Motor neuron (in vitro differentiated cells): ENCODE measurements around the gene CNDP1. TPM values are rescaled to one million over a fixed set of nuclear protein-coding genes. Genes with fewer than 3 reads are reported as not detected.

ENCODE experiments used
- ATAC-seq, 8 experiments: fragments of 200-7000 bp; cut with Tn5 transposase; replicated peaks in 6 of 8; 2 replicates each; pipeline ENCODE4 v1.8.0; 2021; ENCODE audit warnings: mild to moderate bottlenecking in 8 of 8, moderate library complexity in 8 of 8
- H3K27ac ChIP-seq, 2 donors: fragments of 250-450 bp; sonication (Bioruptor Pico); 2 replicates each; pipeline ENCODE4 v1.9.0; 2021; ENCODE audit warnings: antibody characterized with exemption in 2 of 2, mild to moderate bottlenecking in 2 of 2, moderate library complexity in 1 of 2
- H3K4me1 ChIP-seq, 2 donors: fragments of 250-450 bp; sonication (Bioruptor Pico); replicated peaks in 1 of 2; 2 replicates each; pipeline ENCODE4 v1.6.1; 2021; ENCODE audit warnings: antibody characterized with exemption in 2 of 2, mild to moderate bottlenecking in 2 of 2, moderate library complexity in 1 of 2
- H3K4me3 ChIP-seq, 5 donors: fragments of 250-450 bp; sonication (Bioruptor Pico); 2 replicates each; pipeline ENCODE4 v1.9.0; 2021; ENCODE audit warnings: antibody characterized with exemption in 5 of 5, mild to moderate bottlenecking in 5 of 5, moderate library complexity in 4 of 5
- WGBS, 10 experiments: fragments of 450-650 bp; shearing (Covaris generic); methylation state at CpG; one replicate each; pipeline ENCODE4 v1.0.0; 2022; 5-methylcytosine and 5-hydroxymethylcytosine counted together
- in situ Hi-C, 9 experiments: fragments of 400-800 bp; cut with MboI; loops; one replicate each; pipeline ENCODE4 v1.15.0; 2021; ENCODE audit warnings: low sequenced_read_pairs in 9 of 9, low pct_unique_long_range_greater_than_20kb in 2 of 9; ENCODE audit not compliant: unreplicated experiment in 9 of 9
- total RNA-seq, 8 experiments: library from RNA; unstranded; fragments of 300-600 nt; gene quantifications; 2 replicates each; pipeline versions ENCODE4 v1.2.3 to v1.2.4, GENCODE V29; 2022

CNDP1 gene
- total RNA-seq, 8 experiments from 2014 or later = 0.08 to 0.57 (median 0.20) TPM; not detected in 1

DNA sequence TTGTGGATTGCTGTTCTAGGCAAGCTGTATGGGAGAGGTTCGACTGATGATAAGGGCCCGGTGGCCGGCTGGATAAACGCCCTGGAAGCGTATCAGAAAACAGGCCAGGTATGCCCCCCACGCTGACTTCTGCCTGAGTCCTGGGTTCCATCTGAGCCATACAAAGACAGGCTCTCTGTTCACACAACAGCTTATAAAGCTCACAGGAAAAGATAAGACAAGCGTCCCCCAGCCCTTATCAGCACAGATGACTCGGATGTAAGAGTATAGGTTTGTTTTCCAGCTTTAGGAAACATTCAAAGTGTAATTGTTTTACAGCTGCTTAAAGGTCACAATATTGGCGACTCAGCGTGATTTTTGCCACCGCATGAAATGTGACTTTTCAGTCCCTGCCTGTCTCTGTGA is 25.5 kb upstream of the CNDP1 start:
- no peaks in the 10 kb centered on the region for H3K4me1 ChIP-seq
- H3K27ac ChIP-seq = no peak overlapping the region
- in situ Hi-C loops = no loop called here
- 86 to 100% (median 97%) methylated on average over 1 to 10 of the region's 11 CpGs; no CpG with 5 or more reads in 1 of the 10 experiments for WGBS, 10 experiments
- no peak overlapping the region for H3K4me3 ChIP-seq
- ATAC-seq = no peak

DNA sequence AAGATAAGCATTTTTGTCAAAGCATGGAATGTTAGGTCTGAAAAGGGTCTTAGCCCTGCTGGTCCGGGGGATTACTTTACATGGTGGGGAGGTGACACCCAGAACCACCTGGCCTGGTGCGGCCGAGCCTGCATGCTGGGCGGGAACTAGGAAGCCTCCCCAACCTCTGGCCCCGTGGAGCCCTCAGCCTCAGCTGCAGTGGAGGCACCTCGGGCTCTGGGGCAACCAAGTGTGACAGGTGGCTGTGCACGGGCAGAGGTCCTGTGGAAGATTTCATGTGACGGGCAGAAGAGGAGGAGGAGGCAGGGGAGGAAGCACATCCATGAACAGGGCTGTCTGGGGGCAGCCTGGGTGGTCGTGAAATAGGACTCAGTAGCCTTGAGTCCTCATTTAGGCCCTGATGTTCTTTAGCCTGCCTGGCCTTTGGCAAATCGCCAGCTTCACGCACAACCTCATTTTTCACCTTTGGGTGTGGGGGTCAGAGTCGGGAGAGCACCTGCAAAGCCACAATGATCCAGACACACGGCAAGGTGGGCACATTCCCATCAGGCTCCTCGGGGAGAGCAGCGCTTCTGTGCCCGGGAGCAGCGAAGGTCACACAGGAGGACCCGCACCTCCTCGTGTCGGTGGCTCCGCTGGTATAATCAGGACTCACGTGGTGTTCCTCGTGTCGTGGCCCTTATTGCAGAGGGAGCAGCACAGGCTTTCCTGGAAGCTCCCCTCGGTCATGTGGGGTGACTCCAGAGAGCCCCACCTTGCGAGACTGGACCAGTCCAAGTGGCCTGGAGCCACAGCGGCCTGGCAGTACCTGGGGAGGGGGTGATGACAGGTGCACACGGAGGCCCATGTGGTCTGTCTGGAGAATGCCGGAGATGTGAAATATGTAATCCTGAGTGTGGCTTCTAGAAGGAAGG is 24.2 kb upstream of the CNDP1 start:
- no peak overlapping the region for H3K27ac ChIP-seq
- 76 to 100% (median 95%) methylated on average over 1 to 16 of the region's 29 CpGs for WGBS, 10 experiments
- no peaks in the 10 kb centered on the region for H3K4me1 ChIP-seq
- in situ Hi-C loops = no loop called here
- no peak for ATAC-seq
- no peak overlapping the region for H3K4me3 ChIP-seq

DNA sequence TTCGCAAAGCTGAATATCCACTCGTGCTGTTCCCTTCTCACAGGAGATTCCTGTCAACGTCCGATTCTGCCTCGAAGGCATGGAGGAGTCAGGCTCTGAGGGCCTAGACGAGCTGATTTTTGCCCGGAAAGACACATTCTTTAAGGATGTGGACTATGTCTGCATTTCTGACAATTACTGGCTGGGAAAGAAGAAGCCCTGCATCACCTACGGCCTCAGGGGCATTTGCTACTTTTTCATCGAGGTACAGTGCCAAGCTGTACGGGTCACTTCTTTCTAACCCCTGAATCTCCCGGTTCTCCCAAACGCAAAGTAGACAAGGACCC is 23.6 kb upstream of the CNDP1 start:
- no peak for ATAC-seq
- H3K4me1 ChIP-seq = no peaks in the 10 kb centered on the region
- H3K4me3 ChIP-seq = no peak overlapping the region
- no peak overlapping the region for H3K27ac ChIP-seq
- in situ Hi-C loops = no loop called here
- 72 to 100% (median 97%) methylated on average over 1 to 10 of the region's 12 CpGs; no CpG with 5 or more reads in 3 of the 10 experiments for WGBS, 10 experiments

DNA sequence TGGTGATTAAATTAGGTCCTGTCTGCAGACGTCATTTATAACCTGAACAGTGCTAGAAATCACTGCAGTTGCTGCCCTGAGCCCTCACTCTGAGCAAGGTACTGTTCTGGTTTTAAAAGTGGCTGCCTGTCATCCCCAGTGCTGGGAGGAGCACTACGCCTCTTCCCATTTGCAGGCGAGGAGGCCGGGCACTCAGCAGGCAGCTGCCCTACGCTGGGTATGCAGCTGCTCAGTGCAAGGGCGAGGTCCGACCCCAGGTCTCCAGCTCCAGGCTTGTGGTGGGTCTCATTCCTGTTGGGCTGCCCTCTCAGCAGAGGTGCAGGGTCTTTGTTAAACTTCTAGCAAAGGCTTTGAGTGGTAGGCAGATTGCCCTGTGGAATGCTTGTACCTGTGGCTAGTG is 22.5 kb upstream of the CNDP1 start:
- Histone ChIP-seq H3K27ac (no peak overlapping the region), H3K4me3 (no peak overlapping the region), H3K4me1 (no peaks in the 10 kb centered on the region)
- 80 to 100% (median 91%) methylated on average over 1 to 4 of the region's 7 CpGs; no CpG with 5 or more reads in 5 of the 10 experiments for WGBS, 10 experiments
- in situ Hi-C loops = no loop called here
- ATAC-seq = no peak

DNA sequence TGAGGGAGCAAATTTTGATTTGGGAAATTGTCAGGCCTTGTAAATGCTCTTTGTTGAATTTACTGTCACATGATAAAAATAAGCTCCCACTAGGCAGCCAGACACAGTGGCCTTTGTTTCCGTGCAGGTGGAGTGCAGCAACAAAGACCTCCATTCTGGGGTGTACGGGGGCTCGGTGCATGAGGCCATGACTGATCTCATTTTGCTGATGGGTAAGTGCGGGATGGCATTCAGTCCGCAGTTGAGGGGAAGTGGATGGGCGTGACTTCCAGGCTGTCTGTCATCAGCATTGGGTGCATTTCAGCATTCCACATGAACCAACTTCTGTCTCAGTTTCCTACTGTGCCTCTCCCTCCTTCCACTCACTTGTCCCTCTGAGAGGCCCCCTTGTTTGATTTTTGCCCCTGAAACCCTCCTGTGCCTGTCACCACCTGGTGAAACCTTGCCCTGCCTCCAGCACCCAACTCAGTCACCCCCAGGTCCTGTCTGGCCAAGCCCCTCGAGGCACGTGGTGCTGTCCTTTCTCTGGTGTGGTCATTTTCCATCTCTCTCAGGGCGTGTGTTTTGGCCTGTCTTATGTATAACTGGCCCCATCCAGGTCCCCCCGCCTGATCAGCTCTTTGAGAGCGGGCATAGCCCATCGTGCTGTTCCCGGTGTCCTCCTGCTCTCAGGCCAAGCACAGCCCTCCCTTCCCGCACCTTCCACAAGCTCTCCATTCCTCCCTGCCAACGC is 21.8 kb upstream of the CNDP1 start:
- WGBS, 10 experiments = 80 to 100% (median 95%) methylated on average over 1 to 9 of the region's 15 CpGs; no CpG with 5 or more reads in 2 of the 10 experiments
- Histone ChIP-seq H3K27ac (no peak overlapping the region), H3K4me3 (no peak overlapping the region), H3K4me1 (no peaks in the 10 kb centered on the region)
- in situ Hi-C loops = no loop called here
- ATAC-seq = no peak

DNA sequence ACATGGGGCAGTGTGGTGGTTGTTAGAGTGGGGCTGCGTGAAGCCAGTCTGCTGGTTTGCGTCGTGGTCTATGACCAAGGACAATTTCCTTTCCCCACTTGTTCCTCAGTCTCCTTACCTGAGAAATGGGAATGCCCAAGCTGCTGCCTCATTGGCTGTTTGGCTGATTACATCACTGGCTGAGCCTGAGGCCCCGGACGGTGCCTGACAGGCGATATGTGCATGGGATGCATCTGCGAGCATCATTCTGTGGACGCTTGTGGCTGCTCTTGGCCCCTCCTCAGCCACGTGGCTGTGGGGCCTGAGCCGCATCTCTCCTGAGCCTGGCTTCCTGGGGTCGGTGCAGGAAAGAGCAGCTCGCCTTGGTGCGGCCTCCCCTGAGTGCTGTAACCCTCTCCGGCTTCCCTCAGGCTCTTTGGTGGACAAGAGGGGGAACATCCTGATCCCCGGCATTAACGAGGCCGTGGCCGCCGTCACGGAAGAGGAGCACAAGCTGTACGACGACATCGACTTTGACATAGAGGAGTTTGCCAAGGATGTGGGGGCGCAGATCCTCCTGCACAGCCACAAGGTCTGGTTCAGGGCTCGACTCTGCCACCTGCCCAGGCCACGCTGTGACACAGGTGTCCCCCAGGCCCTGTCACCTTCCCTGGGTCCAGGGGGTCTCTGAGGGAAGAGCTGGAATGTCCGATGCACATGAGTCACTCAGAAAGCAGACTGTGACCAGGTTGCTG is 21.0 kb upstream of the CNDP1 start:
- no peak overlapping the region for H3K27ac ChIP-seq
- 77 to 100% (median 90%) methylated on average over 1 to 10 of the region's 27 CpGs; no CpG with 5 or more reads in 2 of the 10 experiments for WGBS, 10 experiments
- no peak for ATAC-seq
- in situ Hi-C loops = no loop called here
- no peaks in the 10 kb centered on the region for H3K4me1 ChIP-seq
- H3K4me3 ChIP-seq = no peak overlapping the region

DNA sequence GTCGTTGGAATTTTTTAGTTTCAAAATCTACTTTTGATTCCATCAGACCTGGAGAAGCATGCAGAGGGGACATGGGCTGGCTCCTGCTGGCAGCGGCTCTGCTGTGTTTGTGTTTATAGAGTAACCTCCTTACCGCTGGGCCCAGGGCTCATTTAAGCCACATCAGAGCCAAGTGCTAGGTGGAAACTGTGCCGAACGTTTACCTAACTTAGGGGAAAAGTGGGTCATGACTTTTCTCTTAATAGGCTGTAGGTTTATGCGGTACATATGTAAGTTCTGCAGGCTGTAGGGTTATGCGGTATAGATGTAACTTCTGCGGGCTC is 20.5 kb upstream of the CNDP1 start:
- H3K4me3 ChIP-seq = no peak overlapping the region
- in situ Hi-C loops = no loop called here
- ATAC-seq = no peak
- WGBS, 10 experiments = 80 to 100% (median 91%) methylated on average over 1 to 6 of the region's 8 CpGs; no CpG with 5 or more reads in 3 of the 10 experiments
- H3K27ac ChIP-seq = no peak overlapping the region
- H3K4me1 ChIP-seq = no peaks in the 10 kb centered on the region

DNA sequence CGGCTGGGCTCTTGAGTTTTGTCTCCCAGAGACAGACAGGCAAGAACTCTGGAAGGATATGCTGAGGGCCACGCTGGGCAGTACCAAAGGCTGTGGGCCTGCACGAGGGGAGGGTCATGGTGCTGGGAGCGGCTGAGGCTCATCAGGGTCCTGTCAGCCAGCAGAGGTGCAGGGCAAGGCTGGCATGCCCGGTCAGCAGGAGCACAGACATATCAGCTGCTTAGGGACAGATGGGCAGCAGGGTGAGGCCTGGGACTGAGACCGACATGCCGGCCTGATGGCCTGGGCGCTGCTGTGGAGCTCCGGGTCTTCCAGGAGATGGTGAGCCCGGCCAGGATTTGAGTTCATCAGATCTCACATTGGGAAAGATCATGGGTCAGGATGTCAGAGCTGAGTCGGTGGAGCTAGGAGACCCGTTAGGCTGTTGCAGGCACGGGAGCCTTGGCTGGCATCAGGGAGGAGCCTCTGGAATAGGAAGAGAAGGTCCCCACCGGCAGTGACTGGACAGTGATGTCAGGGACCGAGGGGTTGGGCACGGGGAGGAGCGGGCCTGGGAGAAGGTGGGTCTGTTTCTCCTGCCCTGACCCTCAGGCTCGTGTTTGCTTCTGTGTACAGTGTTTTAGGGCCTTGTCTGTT is 19.3 kb upstream of the CNDP1 start:
- Histone ChIP-seq H3K27ac (no peak overlapping the region), H3K4me1 (no peaks in the 10 kb centered on the region), H3K4me3 (no peak overlapping the region)
- no peak for ATAC-seq
- WGBS, 10 experiments = 21 to 100% (median 93%) methylated on average over 1 to 9 of the region's 18 CpGs; no CpG with 5 or more reads in 2 of the 10 experiments
- in situ Hi-C loops = no loop called here

DNA sequence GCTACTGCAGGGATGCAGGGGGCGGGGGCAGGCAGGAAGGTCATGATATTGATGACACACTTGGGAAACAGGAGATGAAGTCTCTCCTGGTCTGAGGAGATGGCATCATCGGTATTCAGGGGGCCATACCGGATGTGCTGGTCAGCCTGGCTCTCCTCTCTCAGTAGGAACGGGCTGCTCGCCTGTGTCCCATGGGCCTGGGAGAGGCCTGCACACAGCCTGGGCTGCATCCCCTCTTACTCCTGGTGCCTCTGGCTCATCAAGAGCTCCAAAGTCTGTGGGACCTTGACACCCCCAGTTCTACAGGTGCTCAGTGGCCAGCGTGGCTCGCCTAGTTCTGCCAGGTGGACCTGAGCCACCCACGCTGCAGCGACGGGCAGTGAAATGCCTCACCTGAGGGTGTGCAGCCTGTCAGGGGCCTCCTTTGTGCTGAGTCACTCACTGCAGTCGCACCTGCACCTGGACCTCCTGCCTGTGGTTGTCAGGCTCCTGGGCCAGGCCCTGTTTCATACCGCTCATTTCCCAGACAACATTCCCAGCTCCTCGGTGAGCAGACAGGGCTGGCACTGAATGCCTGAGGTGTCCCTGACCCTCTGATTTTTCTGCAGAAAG is 18.6 kb upstream of the CNDP1 start:
- no peak overlapping the region for H3K27ac ChIP-seq
- in situ Hi-C loops = no loop called here
- no peaks in the 10 kb centered on the region for H3K4me1 ChIP-seq
- WGBS, 10 experiments = 80 to 100% (median 93%) methylated on average over 2 to 7 of the region's 13 CpGs; no CpG with 5 or more reads in 5 of the 10 experiments
- ATAC-seq = no peak
- H3K4me3 ChIP-seq = no peak overlapping the region

DNA sequence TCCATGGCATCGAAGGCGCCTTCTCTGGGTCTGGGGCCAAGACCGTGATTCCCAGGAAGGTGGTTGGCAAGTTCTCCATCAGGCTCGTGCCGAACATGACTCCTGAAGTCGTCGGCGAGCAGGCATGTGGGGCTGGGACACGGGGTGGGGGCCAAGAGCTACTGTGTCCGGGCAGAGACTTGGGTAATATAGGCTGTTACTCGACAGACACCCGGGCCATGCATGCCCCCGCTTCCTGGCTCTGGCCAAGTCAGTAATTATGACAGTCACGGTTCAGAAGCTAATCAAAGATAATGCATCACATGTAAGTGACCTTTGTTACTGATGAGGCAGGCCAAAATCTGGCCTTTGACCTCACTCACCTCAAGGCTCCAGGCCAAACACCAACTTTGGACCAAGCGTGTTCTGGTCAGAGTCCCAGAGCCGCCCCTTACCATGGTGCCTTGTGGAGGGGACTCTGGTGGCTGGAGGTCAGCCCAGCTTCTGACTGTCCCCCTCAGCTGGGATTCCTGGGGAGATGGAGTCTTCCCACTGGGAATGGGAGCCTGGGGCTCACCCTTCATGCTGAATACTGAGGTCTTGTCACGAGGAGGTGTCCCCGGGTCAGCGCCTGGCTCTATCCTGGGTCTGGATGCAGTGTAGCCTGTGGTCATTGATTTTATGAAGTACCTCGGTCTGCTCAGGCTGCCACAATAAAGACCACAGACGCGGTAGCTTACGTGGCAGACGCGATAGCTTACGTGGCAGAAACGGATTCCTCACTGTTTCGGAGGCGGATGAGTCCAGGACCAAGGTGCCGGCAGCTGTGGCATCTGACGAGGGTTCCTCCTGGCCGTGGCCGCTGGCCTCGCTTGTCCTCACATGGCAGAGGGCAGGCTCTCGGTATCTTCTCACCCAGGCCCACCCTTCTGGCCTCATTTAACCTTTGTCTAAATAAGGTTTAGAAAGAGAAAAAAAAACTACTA is 17.7 kb upstream of the CNDP1 start:
- no peak overlapping the region for H3K27ac ChIP-seq
- in situ Hi-C loops = no loop called here
- WGBS, 10 experiments = 93 to 100% (median 98%) methylated on average over 1 to 19 of the region's 35 CpGs; no CpG with 5 or more reads in 3 of the 10 experiments
- no peaks in the 10 kb centered on the region for H3K4me1 ChIP-seq
- ATAC-seq = no peak
- H3K4me3 ChIP-seq = no peak overlapping the region

DNA sequence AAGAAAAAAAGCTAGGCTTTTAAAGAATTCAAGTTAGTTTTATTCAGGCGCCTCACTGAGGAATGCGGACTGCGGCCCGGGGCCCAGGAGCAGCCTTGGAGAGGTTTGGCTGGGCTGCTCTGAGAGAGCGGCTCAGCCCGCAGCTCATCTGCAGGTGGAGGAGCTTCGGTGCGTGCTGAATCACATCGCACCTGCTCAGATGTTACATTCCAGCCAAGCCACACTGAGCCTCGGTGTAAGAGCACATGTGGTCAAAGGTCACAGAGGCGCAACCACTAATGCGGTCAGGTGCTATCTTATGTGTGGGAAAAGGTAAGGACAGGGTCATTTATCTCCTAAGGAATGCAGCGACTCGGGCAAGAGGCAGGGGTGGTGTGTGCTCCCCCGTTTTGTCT is 17.1 kb upstream of the CNDP1 start:
- in situ Hi-C loops = no loop called here
- H3K4me1 ChIP-seq = no peaks in the 10 kb centered on the region
- no peak overlapping the region for H3K27ac ChIP-seq
- no peak overlapping the region for H3K4me3 ChIP-seq
- no peak for ATAC-seq
- 92 to 100% (median 98%) methylated on average over 2 to 7 of the region's 15 CpGs; no CpG with 5 or more reads in 3 of the 10 experiments for WGBS, 10 experiments
